Stimulated activated CD8-positive, alpha-beta memory T cell treated with anti-CD3 and anti-CD28 coated beads, Interleukin-7, amount 100 ng/mL, for 4 hours (primary cell): ENCODE results near the gene TNFAIP1.
"Not testable (repeated sequence)": the region's sequence is repeated elsewhere in the genome, so short reads cannot be mapped to it uniquely, and the experiment has no call there.

Experiments used
- DNase-seq, 2 donors: peaks; one replicate each; pipeline ENCODE4 v3.0.0-alpha.2; 2020; ENCODE audit warnings: low read depth in 2 of 2

The TNFAIP1 gene

DNA sequence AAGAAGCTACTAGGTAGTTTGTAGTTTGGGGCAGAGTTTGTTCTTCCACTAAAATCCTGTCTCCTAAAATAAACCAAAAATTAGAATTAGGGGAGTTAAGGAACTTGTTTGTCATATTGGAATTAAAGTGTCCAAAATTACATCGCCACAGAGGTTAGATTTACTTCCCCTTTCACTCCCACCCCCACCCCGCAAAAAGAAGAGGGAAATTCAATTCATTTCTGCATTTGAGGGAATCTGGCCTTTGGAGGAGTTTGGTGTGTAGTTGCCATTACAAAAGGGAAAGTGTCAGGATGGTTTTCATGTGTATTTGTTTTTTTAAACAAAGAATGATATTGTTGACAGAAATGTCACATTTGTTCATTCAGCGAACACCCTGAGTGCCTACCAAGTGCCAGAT, 10.8 kb upstream of the TNFAIP1 start:
- DNase-seq, result no peak

DNA sequence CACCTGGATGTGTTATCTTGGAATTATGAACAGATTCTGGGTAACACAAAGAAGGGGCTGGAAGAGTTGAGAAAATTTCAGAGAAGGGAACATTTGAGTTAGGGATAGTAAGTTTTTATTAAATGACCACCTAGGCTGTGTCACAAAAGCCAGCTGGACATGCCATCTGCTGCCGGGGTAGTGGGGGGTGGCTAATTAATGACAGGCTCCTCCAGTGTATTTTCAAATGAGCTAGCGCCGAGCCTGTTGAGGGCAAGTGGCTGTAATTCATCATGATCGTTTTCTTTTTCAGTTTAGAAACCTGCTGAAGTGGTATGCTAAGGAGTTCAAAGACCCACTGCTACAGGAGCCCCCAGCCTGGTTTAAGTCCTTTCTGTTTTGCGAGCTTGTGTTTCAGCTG, 10.3 kb upstream of the TNFAIP1 start:
- DNase-seq, result no peak

DNA sequence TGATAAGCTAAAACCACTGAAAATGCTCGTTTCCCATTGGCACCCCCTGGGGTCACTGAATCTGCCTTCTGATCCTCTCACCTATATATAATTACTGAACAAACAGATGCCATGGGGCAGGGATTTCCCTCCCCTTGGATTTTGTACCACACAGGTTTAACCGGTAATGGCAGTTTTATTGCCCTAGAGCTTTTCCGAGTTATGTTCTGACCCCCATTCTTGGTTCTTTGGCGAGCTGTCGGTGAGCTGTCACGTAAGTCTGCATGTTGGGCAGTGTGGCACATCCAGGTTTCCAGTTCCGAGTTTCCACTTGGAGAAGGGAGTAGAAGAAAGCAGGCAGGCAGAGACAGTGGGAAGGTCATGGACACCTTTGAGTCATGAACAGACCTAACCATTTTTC, 9.4 kb upstream of the TNFAIP1 start:
- no peak for DNase-seq

DNA sequence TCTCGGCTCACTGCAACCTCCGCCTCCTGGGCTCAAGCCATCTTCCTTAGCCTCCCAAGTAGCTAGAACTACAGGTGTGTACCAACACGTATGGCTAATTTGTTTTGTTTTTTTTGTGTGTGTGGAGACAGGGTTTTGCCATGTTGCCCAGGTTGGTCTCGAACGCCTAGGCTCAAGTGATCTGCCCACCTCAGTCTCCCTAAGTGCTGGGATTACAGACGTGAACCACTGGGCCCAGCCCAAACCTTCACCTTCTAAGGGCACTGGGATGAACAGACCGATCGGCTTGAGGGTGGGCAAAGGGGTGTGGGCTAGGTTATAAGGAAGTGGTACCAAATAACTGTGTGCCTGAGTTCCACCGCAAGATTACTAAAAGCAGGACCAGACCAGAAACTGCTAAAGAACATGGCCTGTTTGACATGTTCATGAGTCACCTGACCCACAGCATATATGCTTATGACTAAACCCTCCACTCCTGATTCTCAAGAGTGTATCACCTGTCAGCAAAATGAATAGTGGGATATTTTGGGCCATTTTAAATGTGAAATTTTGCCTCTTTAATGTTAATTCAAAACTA, 8.4 kb upstream of the TNFAIP1 start:
- DNase-seq, result no peak

DNA sequence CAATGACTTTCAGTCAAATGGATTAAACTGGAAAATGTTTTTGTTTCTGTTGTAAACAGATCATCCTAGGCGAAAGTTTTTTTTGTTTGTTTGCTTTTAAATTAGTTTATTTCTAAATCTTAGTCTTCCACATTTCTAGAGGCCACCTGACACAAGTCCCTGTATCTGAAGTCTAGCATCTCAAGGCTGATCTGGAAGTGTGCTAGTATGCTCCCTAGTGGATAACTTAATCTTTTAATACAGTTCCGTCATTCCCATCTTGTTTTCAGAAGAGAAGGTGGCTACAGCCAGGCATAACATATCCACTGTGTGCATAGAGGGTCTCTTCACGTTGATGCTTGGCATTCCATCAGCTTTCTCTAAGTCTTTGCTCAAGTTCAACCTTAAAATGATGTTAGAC, 7.9 kb upstream of the TNFAIP1 start:
- no peak for DNase-seq

DNA sequence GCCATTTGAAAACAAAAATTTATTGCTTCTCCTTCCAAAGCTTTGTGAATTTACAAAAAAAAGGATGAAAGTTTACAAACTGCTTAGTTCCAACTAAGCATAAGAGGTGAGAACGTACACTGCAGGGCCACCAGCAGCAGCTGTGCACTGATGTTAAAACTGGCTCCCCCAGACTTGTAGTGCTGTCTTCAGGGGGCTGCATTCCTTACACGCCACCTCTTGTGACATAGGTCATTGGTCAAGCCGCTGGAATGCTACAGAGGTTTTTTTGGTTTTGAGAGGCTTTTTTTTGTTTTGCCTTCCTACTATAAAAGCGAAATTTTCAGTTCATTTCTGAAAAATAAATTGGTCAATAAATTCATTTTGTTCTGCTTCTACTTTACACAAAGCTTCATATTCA, 7.2 kb upstream of the TNFAIP1 start:
- DNase-seq, result no peak

DNA sequence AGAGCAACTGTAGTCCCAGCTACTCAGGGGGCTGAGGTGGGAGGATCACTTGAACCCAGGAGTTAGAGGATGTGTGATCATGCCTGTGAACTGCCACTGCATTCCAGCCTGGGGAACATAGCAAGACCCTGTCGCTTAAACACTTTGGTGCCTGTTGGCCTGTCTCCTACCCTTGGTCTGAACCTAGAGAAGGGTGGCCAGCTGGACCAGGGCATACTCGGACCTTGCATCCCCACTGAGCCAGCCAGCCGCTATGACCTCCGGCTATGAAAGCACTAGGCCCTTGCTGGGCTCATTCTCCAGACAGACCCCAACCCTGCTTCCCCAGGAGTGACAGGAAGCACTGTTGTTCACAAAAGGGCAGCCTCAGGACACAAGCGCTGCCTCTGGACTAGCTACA, 4.9 kb upstream of the TNFAIP1 start:
- no peak for DNase-seq

DNA sequence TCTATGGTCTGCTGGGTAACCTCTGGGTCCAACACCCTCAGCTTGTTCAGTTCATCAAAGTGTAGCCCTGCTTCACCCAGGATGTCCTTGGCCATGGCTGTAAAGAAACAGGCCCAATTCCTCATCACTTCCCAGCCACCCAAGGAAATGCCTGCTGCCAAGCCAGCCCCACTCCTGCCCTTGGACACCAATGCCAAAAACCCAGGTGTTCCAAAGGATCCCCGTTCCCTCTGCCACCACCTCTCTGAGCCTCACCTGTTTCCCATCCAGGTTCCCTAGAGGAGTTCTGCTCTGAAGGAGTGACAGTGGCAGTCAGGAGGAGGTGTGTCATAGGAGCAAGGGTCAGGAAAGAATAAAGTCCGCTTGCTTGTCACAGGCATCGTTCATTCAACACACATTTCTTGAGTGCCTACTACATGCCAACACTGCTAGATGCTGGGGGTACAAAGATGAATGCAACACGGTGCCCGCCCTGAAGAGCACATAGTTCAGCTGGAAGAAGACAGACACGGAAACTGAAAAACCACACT, 3.6 kb upstream of the TNFAIP1 start:
- no peak for DNase-seq

DNA sequence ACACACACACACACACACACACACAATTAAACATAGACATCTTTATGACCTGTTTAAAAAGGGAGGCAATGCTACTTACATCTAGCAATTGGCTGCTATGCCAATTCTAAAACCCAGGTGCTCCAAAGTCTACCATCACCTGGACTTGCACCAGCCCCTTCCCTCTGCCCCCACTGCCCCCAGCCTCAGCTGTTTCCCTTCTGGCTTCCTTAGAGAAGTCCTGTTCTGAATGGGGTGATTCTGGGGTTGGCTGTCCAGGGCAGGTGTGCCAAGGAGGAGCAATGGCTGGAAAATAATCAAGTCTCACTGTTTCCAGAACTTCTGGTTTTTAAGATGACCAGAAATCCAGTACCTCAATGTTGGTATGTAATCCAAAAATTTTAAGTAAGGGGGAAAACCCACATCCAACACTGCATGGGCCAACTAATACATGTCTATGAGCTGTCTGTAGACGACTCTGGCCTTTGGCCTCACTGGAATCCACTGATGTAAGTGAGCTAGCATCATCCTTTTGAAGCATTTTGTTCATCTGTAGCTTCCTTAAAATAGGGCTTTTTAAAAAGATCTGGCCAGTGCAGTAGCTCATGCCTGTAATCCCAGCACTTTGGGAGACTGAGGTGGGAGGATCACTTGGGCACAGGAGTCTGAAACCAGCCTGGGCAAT, 2.3 kb upstream of the TNFAIP1 start:
- DNase-seq, result no peak

DNA sequence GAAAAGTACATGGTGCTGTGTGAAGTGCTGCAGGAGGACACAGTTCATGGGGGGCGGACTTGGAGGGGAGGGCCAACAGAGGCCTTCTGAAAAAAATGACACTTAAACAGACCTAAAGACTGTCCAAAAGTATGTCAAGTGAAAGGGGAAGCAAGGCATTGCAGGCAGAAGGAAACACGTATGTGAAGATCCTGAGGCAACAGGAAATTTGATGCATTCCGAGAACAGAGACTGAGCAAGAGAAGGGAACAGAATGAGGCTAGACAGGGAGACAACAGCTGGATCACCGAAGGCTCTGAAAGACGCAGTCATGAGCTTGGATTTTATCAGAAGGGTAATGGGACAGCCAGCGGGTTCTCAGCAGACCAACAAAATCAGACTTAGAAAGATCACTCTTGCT, 1.4 kb upstream of the TNFAIP1 start:
- DNase-seq, result no peak

DNA sequence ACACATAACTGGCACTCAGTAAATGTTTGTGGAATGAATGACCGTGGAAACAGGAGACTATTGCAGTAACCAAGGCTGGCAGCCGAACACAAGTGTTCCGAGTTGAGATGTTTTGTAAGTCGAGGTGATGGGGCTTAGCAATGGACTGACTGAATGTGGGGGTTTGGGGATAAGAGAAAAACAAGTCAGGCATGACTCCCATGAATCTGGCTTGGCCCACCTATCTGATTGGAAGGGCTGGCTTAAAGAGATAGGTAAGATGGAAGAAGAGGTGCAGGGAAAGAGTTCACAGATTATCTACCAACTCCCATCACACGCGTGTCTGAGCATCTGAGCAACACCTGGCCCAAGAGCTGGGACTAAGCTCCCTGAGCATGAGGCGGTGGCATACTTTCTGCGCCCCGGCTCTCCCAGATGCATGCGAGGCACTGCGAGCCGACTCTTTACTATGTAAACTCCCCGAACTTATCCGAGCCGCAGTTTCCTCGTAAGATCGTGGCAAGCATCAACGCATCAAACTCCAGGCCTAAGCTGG, 828 bp upstream of the TNFAIP1 start:
- no peak for DNase-seq

DNA sequence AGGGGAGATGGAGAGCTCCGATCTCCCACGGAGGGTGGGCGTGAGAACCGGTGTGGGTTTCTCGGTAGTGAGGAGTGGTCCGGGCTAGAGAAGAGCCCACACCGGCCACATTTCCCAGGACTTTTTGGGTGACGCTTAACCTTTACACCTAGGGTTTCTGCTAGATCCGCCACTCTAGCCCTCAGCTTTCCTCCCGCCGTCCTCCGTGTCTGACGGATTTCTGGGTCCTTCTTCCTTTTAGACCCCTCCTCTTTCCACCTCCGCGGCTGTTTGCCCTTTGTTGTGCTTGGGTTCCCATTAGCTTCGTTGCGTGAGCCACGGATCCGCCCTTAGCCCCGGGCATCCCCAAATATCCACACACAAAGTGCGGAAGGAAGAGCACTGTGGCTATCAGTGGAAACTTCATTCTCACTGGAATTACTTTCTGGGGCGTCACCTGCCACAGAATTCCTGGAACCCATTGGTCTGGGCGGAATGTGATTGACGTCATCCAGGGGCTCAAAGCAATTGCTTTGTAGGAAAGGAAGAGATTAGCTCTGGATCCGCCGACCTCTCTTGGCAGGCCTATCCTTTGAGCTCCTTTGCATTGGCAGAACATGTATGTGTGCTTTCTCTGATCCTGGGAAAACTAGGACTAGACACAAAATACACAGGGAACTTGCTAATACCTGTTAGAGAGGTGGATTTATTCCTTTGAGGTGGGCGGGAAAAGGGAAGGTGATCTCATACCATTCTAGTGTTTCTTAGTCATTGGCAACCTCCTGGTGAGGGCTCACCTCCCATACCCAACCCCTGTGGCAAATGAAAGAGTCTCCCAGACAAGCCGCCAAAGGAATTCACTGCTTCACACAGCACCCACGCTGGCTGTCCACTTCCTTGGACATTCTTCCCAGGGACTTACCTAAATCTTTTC, 654 bp downstream of the TNFAIP1 start:
- peak in 1 of 2 donors; percentile 6 for DNase-seq

DNA sequence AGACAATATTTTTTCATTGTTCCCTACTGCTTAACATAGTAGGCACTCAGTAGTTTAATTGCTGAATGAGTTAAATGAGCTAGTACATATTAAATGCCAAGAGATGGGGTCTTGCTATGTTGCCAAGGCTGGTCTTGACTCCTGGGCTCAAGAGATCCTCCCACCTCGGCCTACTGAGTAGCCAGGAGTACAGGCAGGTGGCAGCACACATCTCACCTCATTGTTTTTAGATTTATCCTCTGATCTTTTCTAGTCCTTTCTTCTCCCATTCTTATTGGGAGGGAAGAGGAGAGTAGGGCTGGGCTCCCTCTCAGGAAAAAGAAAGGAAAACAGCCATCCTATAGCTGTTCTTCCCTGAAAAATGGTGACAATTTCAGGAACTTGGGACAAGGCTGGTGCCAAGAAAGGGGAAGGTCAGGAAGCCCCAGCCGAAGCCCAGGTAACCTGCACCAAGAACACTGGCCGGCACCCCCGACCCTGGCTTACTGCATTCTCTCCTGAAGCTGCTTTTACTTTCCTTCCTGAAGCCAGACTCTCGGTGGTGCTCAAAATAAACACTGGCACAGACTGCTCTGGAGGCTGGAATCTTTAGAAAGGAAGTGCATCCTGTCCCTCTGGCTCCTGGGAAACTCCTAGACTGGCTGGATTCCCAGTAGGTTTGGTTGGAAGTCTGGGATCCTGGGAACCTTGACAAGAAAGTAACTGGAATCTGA, 2.7 kb downstream of the TNFAIP1 start:
- no peak for DNase-seq

DNA sequence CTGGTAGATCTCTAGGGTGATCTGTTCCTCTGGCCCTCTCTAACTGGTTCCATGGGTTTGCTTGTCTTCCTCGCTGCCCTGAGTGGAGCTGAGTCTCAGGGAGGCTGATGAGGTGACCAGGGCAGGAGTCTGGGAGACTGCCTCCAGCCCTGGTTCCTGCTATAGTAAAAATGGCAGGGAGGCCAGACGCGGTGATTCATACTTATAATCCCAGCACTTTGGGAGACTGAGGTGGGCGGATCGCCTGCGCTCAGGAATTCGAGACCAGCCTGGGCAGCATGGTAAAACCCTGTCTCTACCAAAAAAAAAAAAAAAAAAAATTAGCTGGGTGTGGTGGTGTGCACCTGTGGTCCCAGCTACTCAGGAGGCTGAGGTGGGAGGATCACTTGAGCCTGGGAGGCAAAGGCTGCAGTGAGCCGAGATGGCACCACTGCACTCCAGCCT, 3.2 kb downstream of the TNFAIP1 start:
- DNase-seq, result not testable (repeated sequence)

DNA sequence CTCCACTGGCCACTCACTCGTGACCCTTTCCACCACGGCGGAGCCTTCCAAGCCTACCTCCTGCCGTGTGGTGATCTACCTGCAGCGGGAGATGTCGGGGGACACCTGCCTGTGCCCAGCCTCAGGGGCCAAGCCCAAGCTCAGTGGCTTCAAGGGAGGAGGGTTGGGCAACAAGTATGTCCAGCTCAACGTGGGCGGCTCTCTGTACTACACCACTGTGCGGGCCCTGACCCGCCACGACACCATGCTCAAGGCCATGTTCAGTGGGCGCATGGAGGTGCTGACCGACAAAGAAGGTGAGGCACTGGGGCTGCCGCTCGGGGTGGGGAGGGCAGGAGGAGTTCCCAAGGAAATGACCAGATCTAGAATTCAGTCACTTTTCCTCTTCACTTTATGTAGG, 3.9 kb downstream of the TNFAIP1 start:
- no peak for DNase-seq

DNA sequence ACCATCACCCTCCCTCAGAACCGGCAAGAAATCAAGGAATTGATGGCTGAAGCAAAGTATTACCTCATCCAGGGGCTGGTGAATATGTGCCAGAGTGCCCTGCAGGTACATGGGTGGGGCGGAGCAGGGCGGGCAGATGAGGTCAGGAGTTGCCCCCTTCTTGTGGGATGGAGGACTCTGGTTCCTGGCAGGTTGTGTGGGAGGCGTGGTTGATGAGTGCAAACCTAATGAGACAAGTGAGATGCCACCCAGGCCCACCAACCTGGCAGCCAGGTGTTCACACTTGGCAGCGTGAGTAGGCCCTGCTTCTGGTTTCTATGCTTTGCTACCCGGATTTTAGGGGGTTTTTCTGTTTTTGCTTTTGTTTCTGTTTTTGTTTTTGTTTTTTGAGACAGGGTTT, 4.8 kb downstream of the TNFAIP1 start:
- DNase-seq, result no peak

DNA sequence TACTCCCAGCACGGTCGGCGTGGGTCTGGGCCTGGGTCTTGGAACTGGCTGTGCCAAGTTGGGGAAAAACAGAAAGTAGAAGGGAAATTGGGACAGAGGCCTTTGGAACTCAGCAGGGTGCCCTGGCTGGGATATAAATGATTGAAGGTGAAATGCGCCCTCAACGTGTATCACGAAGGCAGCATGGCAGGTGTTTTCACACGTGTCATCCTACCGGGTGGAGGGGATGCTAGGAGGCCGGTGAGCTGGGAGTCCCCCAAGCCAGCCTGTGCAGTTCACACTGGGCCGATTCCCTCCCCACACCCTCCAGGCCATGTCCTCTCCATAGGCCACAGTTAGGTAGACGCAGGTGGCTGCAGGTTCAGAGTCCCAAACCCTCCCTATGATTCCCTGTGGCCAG, 6.0 kb downstream of the TNFAIP1 start:
- no peak for DNase-seq

DNA sequence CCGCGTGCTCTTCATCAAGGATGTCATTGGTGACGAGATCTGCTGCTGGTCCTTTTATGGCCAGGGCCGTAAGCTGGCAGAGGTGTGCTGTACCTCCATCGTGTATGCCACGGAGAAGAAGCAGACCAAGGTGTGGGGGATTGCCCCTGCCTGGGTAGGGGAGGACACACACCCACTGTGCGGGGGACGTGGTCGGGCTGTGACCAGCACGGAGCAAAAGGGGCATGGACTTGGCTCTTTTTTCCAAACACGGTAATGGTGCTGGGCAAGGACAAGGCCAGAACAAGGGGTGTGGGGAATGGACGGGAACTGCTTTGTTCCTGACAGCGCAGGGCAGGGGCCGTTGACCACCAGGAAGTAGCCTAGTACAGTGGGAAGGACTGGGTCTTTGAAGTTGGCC, 6.8 kb downstream of the TNFAIP1 start:
- DNase-seq, result no peak

DNA sequence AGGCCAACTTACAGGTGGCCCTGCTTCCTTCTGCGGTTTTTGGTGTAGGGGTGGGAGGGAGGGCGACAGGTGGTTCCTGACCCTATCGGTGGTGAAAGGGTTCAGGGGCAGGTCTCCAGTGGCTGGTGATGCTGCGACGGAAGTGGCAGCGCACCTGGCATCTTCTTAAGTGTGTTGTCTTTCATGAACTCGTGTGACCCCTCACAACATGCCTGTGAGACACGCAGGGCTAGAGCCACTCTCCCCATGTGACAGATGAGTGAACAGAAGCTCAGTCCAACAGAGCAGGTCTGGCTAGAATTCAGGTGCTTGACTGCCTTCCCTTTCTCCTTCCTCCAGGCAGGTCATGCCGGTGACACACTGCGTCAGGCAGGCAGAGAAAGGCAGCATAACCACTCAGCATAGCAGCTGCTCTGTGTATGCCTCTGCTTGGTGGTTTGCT, 8.0 kb downstream of the TNFAIP1 start:
- DNase-seq, result no peak

DNA sequence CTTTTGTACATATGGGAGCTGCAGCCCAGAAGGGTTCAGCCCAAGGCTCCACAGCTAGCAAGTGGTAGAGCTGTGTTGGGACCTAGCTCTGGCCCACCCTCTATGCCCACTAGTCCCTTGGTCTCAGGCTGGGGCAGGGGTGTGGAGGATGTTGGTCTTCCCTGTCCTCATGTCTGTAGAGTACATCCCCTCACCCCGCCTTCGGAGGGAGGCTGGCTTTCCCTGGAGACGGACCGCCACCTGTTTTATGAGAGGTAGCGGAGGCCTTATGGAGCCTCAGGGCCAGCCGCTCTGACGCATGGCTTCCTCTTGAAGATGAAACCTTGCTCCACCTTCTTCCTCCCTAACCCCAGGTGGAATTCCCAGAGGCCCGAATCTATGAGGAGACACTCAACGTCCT, 8.4 kb downstream of the TNFAIP1 start:
- no peak for DNase-seq

DNA sequence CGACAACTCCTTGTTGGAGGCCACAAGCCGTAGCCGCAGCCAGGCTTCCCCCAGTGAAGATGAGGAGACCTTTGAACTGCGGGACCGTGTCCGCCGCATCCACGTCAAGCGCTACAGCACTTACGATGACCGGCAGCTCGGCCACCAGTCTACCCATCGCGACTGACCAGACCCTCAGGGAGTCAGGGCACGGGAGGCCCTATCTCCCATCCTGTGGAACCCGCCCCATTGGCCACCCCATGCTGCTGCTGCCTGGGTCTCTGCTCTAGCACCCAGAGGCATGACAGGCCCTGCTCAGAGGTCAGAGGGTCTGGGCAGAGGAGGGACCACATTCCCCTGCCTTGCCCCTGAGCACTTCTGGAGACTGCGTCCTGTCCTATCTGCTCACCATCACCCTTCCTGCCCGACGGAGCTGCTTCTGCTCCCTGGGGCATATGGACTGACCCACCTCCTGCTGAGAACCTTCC, 8.9 kb downstream of the TNFAIP1 start:
- DNase-seq, result no peak
